Panc1 (cell line): ENCODE results near the gene PLIN1. TPM values are rescaled to one million over a fixed set of nuclear protein-coding genes. Genes with fewer than 3 reads are reported as not detected.

Experiments
- ATAC-seq: fragments of 200-7000 bp; cut with Tn5 transposase; 2 replicates; pipeline ENCODE4 v1.9.1; 2020; ENCODE audit warnings: mild to moderate bottlenecking, moderate library complexity
- BruUV-seq: library from RNA; stranded (reverse); fragments of 400-500 nt; replicated peaks from 2 replicates; lab custom pipeline; 2021; lab: Mats Ljungman, UMichigan
- CTCF ChIA-PET: fragments of 300-600 bp; sonication (Branson Sonifier 250); formaldehyde crosslinking; loops from one replicate; lab custom pipeline; 2022; ENCODE audit warnings: antibody characterized with exemption; lab: Charles Lee
- POLR2A ChIA-PET: fragments of 300-600 bp; sonication (Branson Sonifier 250); formaldehyde crosslinking; loops from one replicate; lab custom pipeline; 2022; ENCODE audit warnings: antibody characterized with exemption; lab: Charles Lee
- DNase-seq: peaks from one replicate; pipeline ENCODE4 v3.0.0-alpha.2; 2010; ENCODE audit warnings: low read depth, low spot score
- H3K27ac ChIP-seq: 2 replicates; pipeline ENCODE4 v1.5.1; 2011; ENCODE audit warnings: mild to moderate bottlenecking, low read length, inconsistent platforms
- H3K27me3 ChIP-seq: fragments of 200-500 bp; sonication (Bioruptor generic); 2 replicates; pipeline ENCODE4 v1.6.0; 2014; ENCODE audit warnings: low read length, inconsistent platforms; ENCODE audit not compliant: control insufficient read depth, insufficient read depth
- H3K36me3 ChIP-seq: fragments of 200-500 bp; sonication (Bioruptor generic); 2 replicates; pipeline ENCODE4 v1.5.1; 2014; ENCODE audit warnings: inconsistent platforms, mild to moderate bottlenecking, low read length, moderate library complexity; ENCODE audit not compliant: control insufficient read depth, insufficient read depth
- H3K4me1 ChIP-seq: 2 replicates; pipeline ENCODE4 v1.5.1; 2011; ENCODE audit warnings: inconsistent platforms, mild to moderate bottlenecking, low read length, moderate library complexity; ENCODE audit not compliant: control insufficient read depth, insufficient read depth
- H3K4me3 ChIP-seq, 2 experiments: 2 replicates each; pipeline ENCODE4 v1.5.1; 2011 to 2012; ENCODE audit warnings: low read depth in 2 of 2, low read length in 2 of 2, mild to moderate bottlenecking in 2 of 2, inconsistent platforms in 1 of 2, moderate library complexity in 1 of 2
- H3K9me3 ChIP-seq: fragments of 200-500 bp; sonication (Bioruptor generic); 2 replicates; pipeline ENCODE4 v1.5.1; 2014; ENCODE audit warnings: low read depth, mild to moderate bottlenecking, inconsistent platforms, low read length, moderate library complexity; ENCODE audit not compliant: control insufficient read depth, insufficient read depth
- POLR2AphosphoS5 ChIP-seq: IDR thresholded peaks from 2 replicates; pipeline ENCODE4 v1.6.1; 2012; ENCODE audit warnings: mild to moderate bottlenecking, low read depth, low read length, moderate library complexity
- SIN3A ChIP-seq: IDR thresholded peaks from 2 replicates; pipeline ENCODE4 v1.6.1; 2012; ENCODE audit warnings: low read depth, mild to moderate bottlenecking, low read length, moderate library complexity, borderline replicate concordance; ENCODE audit not compliant: insufficient read depth
- TCF7L2 ChIP-seq: IDR thresholded peaks from 2 replicates; pipeline ENCODE4 v1.6.1; 2011; ENCODE audit warnings: mild to moderate bottlenecking, low read depth, low read length, inconsistent platforms
- in situ Hi-C: cut with HindIII; loops from 2 replicates; pipeline ENCODE4 v1.10.0; 2016; ENCODE audit warnings: low sequenced_read_pairs, low pct_unique_long_range_greater_than_20kb
- intact Hi-C: fragments of 100-400 bp; cut with micrococcal nuclease; formaldehyde crosslinking; loops from one replicate; pipeline ENCODE4 v1.10.0; 2022; ENCODE audit not compliant: unreplicated experiment
- total RNA-seq: library from RNA; stranded (reverse); gene quantifications from one replicate; pipeline ENCODE4 v1.2.1, GENCODE V29; 2021; ENCODE audit not compliant: unreplicated experiment
- TF ChIP-seq, protein P1 (sequence below): fragments of 450-650 bp; IDR thresholded peaks from 2 replicates; pipeline ENCODE4 v1.5.1; 2017; ENCODE audit warnings: mild to moderate bottlenecking
- TF ChIP-seq, protein P2 (sequence below), 2 experiments: IDR thresholded peaks; 2 replicates each; pipeline ENCODE4 v1.6.1; 2011 to 2012; ENCODE audit warnings: low read depth in 2 of 2, control low read depth in 1 of 2, low read length in 1 of 2, mild to moderate bottlenecking in 1 of 2, moderate library complexity in 1 of 2; ENCODE audit not compliant: insufficient read depth in 1 of 2

PLIN1 gene
- total RNA-seq, 1 experiment from 2014 or later: 0.44 TPM

DNA sequence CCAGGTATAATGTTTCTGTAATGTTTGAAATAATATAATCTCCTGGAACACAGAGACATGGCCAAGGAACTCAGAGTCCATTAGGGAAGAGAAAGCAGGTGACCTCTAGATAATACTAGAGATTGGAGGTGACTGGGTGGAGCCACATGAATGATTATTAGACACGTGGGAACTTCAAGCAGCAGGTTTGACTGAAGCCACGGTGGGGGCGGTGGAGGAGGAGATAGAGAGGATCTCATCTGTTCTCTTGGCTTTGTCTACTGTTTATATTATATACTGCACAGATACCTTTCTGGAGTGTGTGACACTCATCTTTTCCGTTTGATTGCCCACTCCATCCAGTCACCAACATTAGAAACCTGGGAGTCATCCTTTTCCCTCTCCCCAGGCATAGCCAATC, 57.6 kb downstream of the PLIN1 start:
- Histone ChIP-seq H3K9me3 (no peaks in the 10 kb centered on the region), H3K4me1 (no peaks in the 10 kb centered on the region), H3K36me3 (peaks cover 25% of the 10 kb centered on the region), H3K4me3 (no peak overlapping the region), H3K27ac (no peak overlapping the region), H3K27me3 (no peaks in the 10 kb centered on the region)
- POLR2A ChIA-PET: no interaction called here
- no peak for ATAC-seq
- no TSS peak for BruUV-seq
- in situ Hi-C loops: no loop called here
- intact Hi-C loops: no loop called here
- CTCF ChIA-PET: no interaction called here
- no peak for DNase-seq
- TF ChIP-seq, protein P1, sequence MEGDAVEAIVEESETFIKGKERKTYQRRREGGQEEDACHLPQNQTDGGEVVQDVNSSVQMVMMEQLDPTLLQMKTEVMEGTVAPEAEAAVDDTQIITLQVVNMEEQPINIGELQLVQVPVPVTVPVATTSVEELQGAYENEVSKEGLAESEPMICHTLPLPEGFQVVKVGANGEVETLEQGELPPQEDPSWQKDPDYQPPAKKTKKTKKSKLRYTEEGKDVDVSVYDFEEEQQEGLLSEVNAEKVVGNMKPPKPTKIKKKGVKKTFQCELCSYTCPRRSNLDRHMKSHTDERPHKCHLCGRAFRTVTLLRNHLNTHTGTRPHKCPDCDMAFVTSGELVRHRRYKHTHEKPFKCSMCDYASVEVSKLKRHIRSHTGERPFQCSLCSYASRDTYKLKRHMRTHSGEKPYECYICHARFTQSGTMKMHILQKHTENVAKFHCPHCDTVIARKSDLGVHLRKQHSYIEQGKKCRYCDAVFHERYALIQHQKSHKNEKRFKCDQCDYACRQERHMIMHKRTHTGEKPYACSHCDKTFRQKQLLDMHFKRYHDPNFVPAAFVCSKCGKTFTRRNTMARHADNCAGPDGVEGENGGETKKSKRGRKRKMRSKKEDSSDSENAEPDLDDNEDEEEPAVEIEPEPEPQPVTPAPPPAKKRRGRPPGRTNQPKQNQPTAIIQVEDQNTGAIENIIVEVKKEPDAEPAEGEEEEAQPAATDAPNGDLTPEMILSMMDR: no peak
- TF ChIP-seq TCF7L2: no peak

DNA sequence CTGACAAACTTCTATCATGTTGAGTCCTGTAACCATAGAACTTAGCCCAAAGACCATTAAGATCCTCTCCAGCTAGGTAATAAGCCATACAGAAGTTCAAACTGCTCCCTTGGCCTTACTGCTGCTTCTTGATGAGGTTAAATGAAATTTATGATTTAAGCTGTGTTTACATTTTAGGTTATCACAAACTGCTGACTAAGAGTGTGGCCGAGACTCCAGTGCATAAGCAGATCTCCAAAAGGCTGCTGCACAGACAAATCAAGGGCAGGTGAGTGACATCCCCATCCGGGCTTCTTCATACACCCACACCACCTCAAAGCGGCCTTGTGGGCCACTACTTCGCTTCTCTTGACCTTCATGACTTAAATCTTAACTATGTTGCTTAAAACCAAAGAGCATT, 62.9 kb downstream of the PLIN1 start:
- peaks cover 31% of the 10 kb centered on the region for H3K36me3 ChIP-seq
- H3K9me3 ChIP-seq: peaks cover 9% of the 10 kb centered on the region; the same call in 1 of the 2 replicates
- BruUV-seq: no TSS peak
- ChIA-PET POLR2A (no interaction called here), CTCF (interaction anchor here (0.6 kb wide), 1 partner anchor 118 kb away, joined by 4 read pairs; no protein-coding TSS in a partner anchor)
- ATAC-seq (no peak), DNase-seq (no peak)
- in situ Hi-C loops (no loop called here), intact Hi-C loops (no loop called here)
- H3K4me3 ChIP-seq: no peak overlapping the region
- H3K27me3 ChIP-seq: no peaks in the 10 kb centered on the region
- no peaks in the 10 kb centered on the region for H3K4me1 ChIP-seq
- TF ChIP-seq, protein P1: no peak
- TF ChIP-seq POLR2AphosphoS5 (no peak), TCF7L2 (no peak), SIN3A (no peak)
- TF ChIP-seq, protein P2, sequence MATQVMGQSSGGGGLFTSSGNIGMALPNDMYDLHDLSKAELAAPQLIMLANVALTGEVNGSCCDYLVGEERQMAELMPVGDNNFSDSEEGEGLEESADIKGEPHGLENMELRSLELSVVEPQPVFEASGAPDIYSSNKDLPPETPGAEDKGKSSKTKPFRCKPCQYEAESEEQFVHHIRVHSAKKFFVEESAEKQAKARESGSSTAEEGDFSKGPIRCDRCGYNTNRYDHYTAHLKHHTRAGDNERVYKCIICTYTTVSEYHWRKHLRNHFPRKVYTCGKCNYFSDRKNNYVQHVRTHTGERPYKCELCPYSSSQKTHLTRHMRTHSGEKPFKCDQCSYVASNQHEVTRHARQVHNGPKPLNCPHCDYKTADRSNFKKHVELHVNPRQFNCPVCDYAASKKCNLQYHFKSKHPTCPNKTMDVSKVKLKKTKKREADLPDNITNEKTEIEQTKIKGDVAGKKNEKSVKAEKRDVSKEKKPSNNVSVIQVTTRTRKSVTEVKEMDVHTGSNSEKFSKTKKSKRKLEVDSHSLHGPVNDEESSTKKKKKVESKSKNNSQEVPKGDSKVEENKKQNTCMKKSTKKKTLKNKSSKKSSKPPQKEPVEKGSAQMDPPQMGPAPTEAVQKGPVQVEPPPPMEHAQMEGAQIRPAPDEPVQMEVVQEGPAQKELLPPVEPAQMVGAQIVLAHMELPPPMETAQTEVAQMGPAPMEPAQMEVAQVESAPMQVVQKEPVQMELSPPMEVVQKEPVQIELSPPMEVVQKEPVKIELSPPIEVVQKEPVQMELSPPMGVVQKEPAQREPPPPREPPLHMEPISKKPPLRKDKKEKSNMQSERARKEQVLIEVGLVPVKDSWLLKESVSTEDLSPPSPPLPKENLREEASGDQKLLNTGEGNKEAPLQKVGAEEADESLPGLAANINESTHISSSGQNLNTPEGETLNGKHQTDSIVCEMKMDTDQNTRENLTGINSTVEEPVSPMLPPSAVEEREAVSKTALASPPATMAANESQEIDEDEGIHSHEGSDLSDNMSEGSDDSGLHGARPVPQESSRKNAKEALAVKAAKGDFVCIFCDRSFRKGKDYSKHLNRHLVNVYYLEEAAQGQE (IDR thresholded peaks at IDR 0.05; ENCODE audit: insufficient read depth in 1 of 2, low read depth in 2 of 2, low read length in 1 of 2): no peak
- H3K27ac ChIP-seq: no peak overlapping the region
